Liver (tissue), 9 donors: Measurements from ENCODE around the gene FRMD6. TPM values are rescaled to one million over a fixed set of nuclear protein-coding genes. Genes with fewer than 3 reads are reported as not detected.

Experiments used
- DNase-seq: peaks from one replicate; pipeline ENCODE4 v3.0.0-alpha.2; 2017; ENCODE audit warnings: low spot score
- H3K27ac ChIP-seq, 2 donors: one replicate each; pipeline ENCODE4 v1.7.0; 2013; ENCODE audit warnings: inconsistent platforms in 2 of 2, low read length in 2 of 2, control low read depth in 1 of 2, low read depth in 1 of 2, mild to moderate bottlenecking in 1 of 2
- H3K27me3 ChIP-seq, 4 donors: one replicate each; pipeline versions ENCODE4 v1.6.1 to v1.7.0; 2013; ENCODE audit warnings: low read length in 3 of 4, inconsistent platforms in 1 of 4, mild to moderate bottlenecking in 1 of 4, moderate library complexity in 1 of 4; ENCODE audit not compliant: control insufficient read depth in 4 of 4, insufficient read depth in 4 of 4
- H3K36me3 ChIP-seq, 4 donors: one replicate each; pipeline versions ENCODE4 v1.6.1 to v1.7.0; 2013; ENCODE audit warnings: low read length in 3 of 4, mild to moderate bottlenecking in 3 of 4, low read depth in 1 of 4, moderate library complexity in 1 of 4; ENCODE audit not compliant: control insufficient read depth in 4 of 4, insufficient read depth in 3 of 4
- H3K4me1 ChIP-seq, 4 donors: one replicate each; pipeline versions ENCODE4 v1.6.1 to v1.7.0; 2013; ENCODE audit warnings: low read length in 3 of 4, mild to moderate bottlenecking in 3 of 4, moderate library complexity in 1 of 4; ENCODE audit not compliant: control insufficient read depth in 4 of 4, insufficient read depth in 4 of 4
- H3K4me3 ChIP-seq, 3 donors: one replicate each; pipeline versions ENCODE4 v1.6.1 to v1.7.0; 2013; ENCODE audit warnings: low read length in 3 of 3, control low read depth in 1 of 3, low read depth in 1 of 3, mild to moderate bottlenecking in 1 of 3
- H3K9ac ChIP-seq, 2 donors: one replicate each; pipeline ENCODE4 v1.7.0; 2013; ENCODE audit warnings: low read length in 2 of 2, mild to moderate bottlenecking in 2 of 2, moderate library complexity in 2 of 2, control low read depth in 1 of 2, low read depth in 1 of 2
- H3K9me3 ChIP-seq, 4 donors: one replicate each; pipeline versions ENCODE4 v1.6.1 to v1.7.0; 2013; ENCODE audit warnings: low read length in 3 of 4; ENCODE audit not compliant: control insufficient read depth in 4 of 4
- ATF3 ChIP-seq: IDR thresholded peaks from 2 replicates; pipeline ENCODE4 v1.6.1; 2016; ENCODE audit warnings: antibody characterized with exemption
- FOXA1 ChIP-seq: IDR thresholded peaks from 2 replicates; pipeline ENCODE4 v1.6.1; 2016; ENCODE audit warnings: antibody characterized with exemption
- FOXA2 ChIP-seq: IDR thresholded peaks from 2 replicates; pipeline ENCODE4 v1.6.1; 2016; ENCODE audit warnings: antibody characterized with exemption
- GABPA ChIP-seq, 2 donors: IDR thresholded peaks in 1 of 2; conservative IDR thresholded peaks in 1 of 2; 2 replicates each; pipeline ENCODE4 v1.6.1; 2016; ENCODE audit warnings: antibody characterized with exemption in 2 of 2, mild to moderate bottlenecking in 1 of 2, moderate library complexity in 1 of 2
- HNF4A ChIP-seq, 2 donors: conservative IDR thresholded peaks; 2 replicates each; pipeline ENCODE4 v1.6.1; 2016; ENCODE audit warnings: antibody characterized with exemption in 2 of 2, mild to moderate bottlenecking in 2 of 2
- HNF4G ChIP-seq: IDR thresholded peaks from 2 replicates; pipeline ENCODE4 v1.6.1; 2016; ENCODE audit warnings: antibody characterized with exemption
- JUND ChIP-seq, 2 donors: IDR thresholded peaks; 2 replicates each; pipeline ENCODE4 v1.6.1; 2016; ENCODE audit warnings: antibody characterized with exemption in 2 of 2
- MAX ChIP-seq: IDR thresholded peaks from 2 replicates; pipeline ENCODE4 v1.6.1; 2016; ENCODE audit warnings: antibody characterized with exemption
- NR2F2 ChIP-seq: IDR thresholded peaks from 2 replicates; pipeline ENCODE4 v1.6.1; 2016; ENCODE audit warnings: antibody characterized with exemption
- REST ChIP-seq: IDR thresholded peaks from 2 replicates; pipeline ENCODE4 v1.6.1; 2016; ENCODE audit warnings: antibody characterized with exemption, mild to moderate bottlenecking
- RXRA ChIP-seq, 2 donors: IDR thresholded peaks; 2 replicates each; pipeline ENCODE4 v1.6.1; 2017 to 2018; ENCODE audit warnings: antibody characterized with exemption in 2 of 2, mild to moderate bottlenecking in 1 of 2
- SP1 ChIP-seq: IDR thresholded peaks from 2 replicates; pipeline ENCODE4 v1.6.1; 2018; ENCODE audit warnings: antibody characterized with exemption, mild to moderate bottlenecking
- YY1 ChIP-seq: IDR thresholded peaks from 2 replicates; pipeline ENCODE4 v1.6.1; 2016; ENCODE audit warnings: antibody characterized with exemption, mild to moderate bottlenecking
- ZBTB33 ChIP-seq: IDR thresholded peaks from 2 replicates; pipeline ENCODE4 v1.6.1; 2016; ENCODE audit warnings: antibody characterized with exemption
- WGBS: extraction: QIAGEN DNeasy Blood & Tissue Kit; methylation state at CpG from one replicate; pipeline ENCODE4 v1.1.7; 2013; 5-methylcytosine and 5-hydroxymethylcytosine counted together
- polyA plus RNA-seq, 2 donors: library from polyadenylated mRNA; stranded (reverse) in 1 of 2; unstranded in 1 of 2; fragments of 200-250 nt in 1 of 2; fragments of >200 nt in 1 of 2; fragmentation: Nextera tagmentation in 1 of 2; extraction: Ambion mirVana in 1 of 2; gene quantifications; one replicate each; pipeline versions ENCODE4 v1.2.1 to v1.2.3, GENCODE V29; 2013 to 2015
- total RNA-seq, 2 donors: library from RNA; depleted of rRNA; stranded (reverse); fragments of >200 nt; gene quantifications; one replicate each; pipeline ENCODE4 v1.2.3, GENCODE V29; 2014
- donor health status: healthy.
- donor health status: healthy.
- donor health status: healthy.
- donor health status: healthy.
- donor health status: healthy.

Gene FRMD6
- total and polyA plus RNA-seq, 4 donors, result 2.4 to 10.0 (median 3.4) TPM

GRCh38 chr14:51650716-51651387, 858 bp upstream of the FRMD6 start:
- WGBS, result 2% methylated on average over 30 of the region's 30 CpGs
- H3K9me3 ChIP-seq, result no peaks in the 10 kb centered on the region
- peak overlapping the region; percentile 1 to 81 for H3K9ac ChIP-seq
- peak overlapping the region; percentile 61 to 85 (median 78) for H3K4me3 ChIP-seq
- TF ChIP-seq MAX (no peak), FOXA1 (no peak), REST (no peak), NR2F2 (peak; percentile 49), YY1 (no peak), GABPA (IDR thresholded peaks at IDR 0.05 in 1 of 2, conservative IDR thresholded peaks at IDR 0.05 in 1 of 2) (no peak), ZBTB33 (no peak), ATF3 (no peak), FOXA2 (no peak), SP1 (no peak), RXRA (IDR thresholded peaks at IDR 0.05) (peak; percentile 10 to 22), HNF4A (conservative IDR thresholded peaks at IDR 0.05) (no peak), JUND (IDR thresholded peaks at IDR 0.05) (no peak), HNF4G (no peak)
- H3K27ac ChIP-seq, result peak overlapping the region; percentile 75 to 97
- no peaks in the 10 kb centered on the region for H3K27me3 ChIP-seq
- peaks cover 0 to 16% (median 10%) of the 10 kb centered on the region in 4 donors for H3K4me1 ChIP-seq
- no peaks in the 10 kb centered on the region for H3K36me3 ChIP-seq
- DNase-seq, result peak; percentile 36

GRCh38 chr14:51652168-51653078, 713 bp downstream of the FRMD6 start:
- peak overlapping the region; percentile 53 to 69 for H3K9ac ChIP-seq
- H3K27me3 ChIP-seq, result no peaks in the 10 kb centered on the region
- peaks cover 0 to 16% (median 10%) of the 10 kb centered on the region in 4 donors for H3K4me1 ChIP-seq
- TF ChIP-seq HNF4A (conservative IDR thresholded peaks at IDR 0.05) (peak in 1 of 2 donors; percentile 6), REST (peak; percentile 33), FOXA1 (no peak)
- no peak for DNase-seq
- no peaks in the 10 kb centered on the region for H3K36me3 ChIP-seq
- no peaks in the 10 kb centered on the region for H3K9me3 ChIP-seq
- H3K27ac ChIP-seq, result peak overlapping the region; percentile 94 to 95
- WGBS, result under 1% methylated on average over 75 of the region's 75 CpGs
- peak overlapping the region; percentile 78 to 97 (median 83) for H3K4me3 ChIP-seq
